Cardiac muscle cell (in vitro differentiated cells and primary cell): Measurements from ENCODE around the gene DMRT1. TPM values are rescaled to one million over a fixed set of nuclear protein-coding genes. Genes with fewer than 3 reads are reported as not detected.
A peak's percentile ranks its signal among the peaks of the same experiment; 100 is the strongest.

Source experiments
- DNase-seq, 2 donors: peaks; one replicate each; pipeline versions ENCODE4 v3.0.0 to v3.0.0-alpha.2; 2010 to 2017; ENCODE audit warnings: low read depth in 1 of 2, low spot score in 1 of 2
- H3K27ac ChIP-seq: fragments of 200-600 bp; sonication (generic); 2 replicates; pipeline ENCODE4 v1.5.1; 2016
- H3K27me3 ChIP-seq: fragments of 200-600 bp; sonication (generic); 2 replicates; pipeline ENCODE4 v1.6.0; 2016; ENCODE audit warnings: control low read depth
- H3K36me3 ChIP-seq: fragments of 200-600 bp; sonication (generic); 2 replicates; pipeline ENCODE4 v1.5.1; 2016; ENCODE audit warnings: control low read depth
- H3K4me1 ChIP-seq: fragments of 200-600 bp; sonication (generic); 2 replicates; pipeline ENCODE4 v1.8.1; 2017; ENCODE audit warnings: low read depth, mild to moderate bottlenecking, mixed run types
- H3K4me3 ChIP-seq: fragments of 200-600 bp; sonication (generic); 2 replicates; pipeline ENCODE4 v1.5.1; 2016; ENCODE audit warnings: mild to moderate bottlenecking
- H3K9me3 ChIP-seq: fragments of 200-600 bp; sonication (generic); 2 replicates; pipeline ENCODE4 v1.5.1; 2017; ENCODE audit warnings: low read depth, mild to moderate bottlenecking, control low read depth
- polyA plus RNA-seq: library from polyadenylated mRNA; unstranded; fragments of >200 nt; fragmentation: Nextera tagmentation; extraction: Ambion mirVana; gene quantifications from 2 replicates; pipeline ENCODE4 v1.2.1, GENCODE V29; 2016
- total RNA-seq: library from RNA; depleted of rRNA; stranded (reverse); fragments of >200 nt; gene quantifications from 2 replicates; pipeline ENCODE4 v1.2.3, GENCODE V29; 2016
- TF ChIP-seq, protein P1 (sequence below): IDR thresholded peaks from 2 replicates; pipeline ENCODE4 v1.5.1; 2012; ENCODE audit warnings: low read depth, mild to moderate bottlenecking, low read length

DMRT1 gene
- total and polyA plus RNA-seq, 2 experiments from 2014 or later = not detected

DNA sequence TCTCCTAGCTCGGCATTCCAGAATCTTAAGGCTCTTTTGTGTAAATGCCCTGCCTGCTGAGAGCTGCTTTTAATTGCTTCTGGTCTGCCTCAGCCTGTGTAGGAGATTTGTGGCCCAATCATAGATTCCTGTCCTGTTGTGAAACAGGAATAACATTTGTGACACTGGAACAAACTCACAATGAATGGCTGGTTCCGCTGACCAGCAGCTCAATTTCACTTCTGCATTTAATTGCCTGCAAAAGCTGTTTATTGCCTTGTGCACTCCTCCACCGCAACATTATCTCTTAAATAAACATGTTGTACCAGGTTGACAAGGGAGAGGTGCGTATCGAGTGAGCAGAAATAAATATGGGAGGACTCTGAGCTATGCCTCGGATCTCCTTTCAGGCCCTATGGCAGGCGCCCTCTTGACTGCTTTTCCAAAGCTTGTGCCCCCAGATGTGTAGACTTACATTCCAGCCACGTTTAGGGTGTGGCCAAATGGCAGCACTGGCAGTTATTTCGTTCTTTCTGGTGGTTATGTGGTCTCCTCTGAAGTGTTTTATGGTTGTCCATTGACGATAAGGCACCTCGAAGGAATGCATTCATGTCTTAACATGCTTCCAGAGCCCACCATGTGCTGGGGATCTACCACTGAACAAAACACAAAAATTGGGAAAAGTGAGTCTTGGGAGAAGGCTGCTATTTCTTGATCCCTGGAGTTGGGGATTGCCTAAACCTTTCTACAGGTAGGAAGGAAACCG is 58.1 kb downstream of the DMRT1 start:
- H3K4me3 ChIP-seq = no peak overlapping the region

DNA sequence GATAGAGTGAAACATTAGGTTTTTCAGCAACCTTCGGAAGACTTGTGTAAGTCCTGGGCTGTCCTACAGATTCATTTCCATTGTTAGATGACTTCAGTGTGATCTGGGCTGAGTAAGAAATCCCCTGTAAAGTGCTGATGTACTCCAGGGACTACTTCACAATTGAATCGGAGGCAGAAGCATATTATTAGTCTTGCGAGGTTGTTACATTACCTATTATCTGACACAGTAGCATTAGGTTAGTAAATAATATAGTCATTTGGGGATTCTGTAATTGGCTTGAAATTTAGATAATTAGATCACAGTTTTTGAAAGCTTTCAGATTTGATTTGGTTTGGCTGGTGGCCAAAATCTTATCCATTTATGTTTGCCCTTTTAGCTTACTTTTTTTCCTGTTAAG is 62.4 kb downstream of the DMRT1 start:
- H3K36me3 ChIP-seq = no peaks in the 10 kb centered on the region
- H3K4me3 ChIP-seq = no peak overlapping the region
- no peaks in the 10 kb centered on the region for H3K4me1 ChIP-seq
- H3K27me3 ChIP-seq = peaks cover 34% of the 10 kb centered on the region
- TF ChIP-seq, protein P1, sequence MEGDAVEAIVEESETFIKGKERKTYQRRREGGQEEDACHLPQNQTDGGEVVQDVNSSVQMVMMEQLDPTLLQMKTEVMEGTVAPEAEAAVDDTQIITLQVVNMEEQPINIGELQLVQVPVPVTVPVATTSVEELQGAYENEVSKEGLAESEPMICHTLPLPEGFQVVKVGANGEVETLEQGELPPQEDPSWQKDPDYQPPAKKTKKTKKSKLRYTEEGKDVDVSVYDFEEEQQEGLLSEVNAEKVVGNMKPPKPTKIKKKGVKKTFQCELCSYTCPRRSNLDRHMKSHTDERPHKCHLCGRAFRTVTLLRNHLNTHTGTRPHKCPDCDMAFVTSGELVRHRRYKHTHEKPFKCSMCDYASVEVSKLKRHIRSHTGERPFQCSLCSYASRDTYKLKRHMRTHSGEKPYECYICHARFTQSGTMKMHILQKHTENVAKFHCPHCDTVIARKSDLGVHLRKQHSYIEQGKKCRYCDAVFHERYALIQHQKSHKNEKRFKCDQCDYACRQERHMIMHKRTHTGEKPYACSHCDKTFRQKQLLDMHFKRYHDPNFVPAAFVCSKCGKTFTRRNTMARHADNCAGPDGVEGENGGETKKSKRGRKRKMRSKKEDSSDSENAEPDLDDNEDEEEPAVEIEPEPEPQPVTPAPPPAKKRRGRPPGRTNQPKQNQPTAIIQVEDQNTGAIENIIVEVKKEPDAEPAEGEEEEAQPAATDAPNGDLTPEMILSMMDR = no peak
- H3K27ac ChIP-seq = no peak overlapping the region
- no peaks in the 10 kb centered on the region for H3K9me3 ChIP-seq
- no peak for DNase-seq

More for the DNA sequence above, 58.1 kb downstream of the DMRT1 start:
- TF ChIP-seq, protein P1 = no peak
- Histone ChIP-seq H3K9me3 (no peaks in the 10 kb centered on the region), H3K27me3 (peaks cover 12% of the 10 kb centered on the region), H3K27ac (no peak overlapping the region), H3K36me3 (no peaks in the 10 kb centered on the region), H3K4me1 (no peaks in the 10 kb centered on the region)
- DNase-seq = no peak

DNA sequence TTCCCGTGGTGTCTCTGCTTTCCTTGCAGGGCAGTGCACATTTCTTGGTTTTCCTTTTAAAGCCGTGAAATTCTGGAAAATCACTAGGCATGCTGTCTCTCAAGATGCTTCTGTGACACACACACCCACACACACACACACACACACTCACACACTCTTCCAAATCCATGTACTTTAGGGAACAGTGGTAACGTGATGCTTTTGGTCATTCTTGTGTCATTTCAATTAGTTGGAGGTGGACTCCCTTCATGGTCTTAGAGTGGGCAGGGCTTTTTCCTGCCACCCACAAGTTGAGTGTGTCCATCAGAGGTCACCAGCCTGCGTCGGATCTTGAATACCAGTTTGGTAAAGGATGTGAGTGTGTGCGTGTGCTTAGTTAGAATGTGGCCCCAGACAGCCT is 64.4 kb downstream of the DMRT1 start:
- TF ChIP-seq, protein P1 = no peak
- no peaks in the 10 kb centered on the region for H3K9me3 ChIP-seq
- H3K4me3 ChIP-seq = no peak overlapping the region
- H3K27ac ChIP-seq = no peak overlapping the region
- H3K4me1 ChIP-seq = no peaks in the 10 kb centered on the region
- no peak for DNase-seq
- no peaks in the 10 kb centered on the region for H3K36me3 ChIP-seq
- H3K27me3 ChIP-seq = peaks cover 50% of the 10 kb centered on the region

DNA sequence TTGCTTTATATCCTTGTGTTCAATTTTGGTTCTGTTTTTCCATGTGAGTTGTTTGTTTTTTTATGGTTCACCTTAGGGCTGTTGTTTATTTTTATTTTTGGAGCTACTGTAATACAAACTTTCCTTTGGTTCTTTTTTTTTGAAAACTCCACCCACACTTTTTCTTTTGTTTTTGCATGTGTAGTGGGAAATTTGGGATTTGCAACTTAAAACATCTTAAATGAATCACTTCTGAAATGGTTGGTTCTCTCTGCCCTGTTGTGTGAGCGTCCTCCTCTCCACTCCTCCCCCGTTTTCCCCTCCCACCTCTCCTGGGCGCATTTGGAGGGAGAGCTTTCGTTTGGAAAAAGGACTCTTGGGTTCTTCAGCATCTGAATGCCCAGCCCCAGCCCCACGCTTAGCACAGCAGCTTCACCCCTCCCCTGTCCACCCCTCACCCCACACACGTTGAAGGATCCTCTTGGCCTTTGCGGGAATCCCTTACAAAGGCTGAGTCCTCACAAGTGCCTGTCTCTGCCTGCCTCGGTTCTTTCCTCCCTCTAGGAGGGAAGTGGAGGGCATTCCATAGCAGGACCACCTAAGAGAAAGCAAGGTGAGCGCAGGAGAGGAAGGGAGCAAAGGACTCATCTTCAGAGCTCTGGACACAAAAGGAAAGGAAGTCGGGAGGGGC is 67.2 kb downstream of the DMRT1 start:
- H3K27me3 ChIP-seq = peaks cover 45% of the 10 kb centered on the region
- no peak overlapping the region for H3K4me3 ChIP-seq
- H3K4me1 ChIP-seq = no peaks in the 10 kb centered on the region
- DNase-seq = no peak
- TF ChIP-seq, protein P1 = no peak
- no peaks in the 10 kb centered on the region for H3K9me3 ChIP-seq
- no peaks in the 10 kb centered on the region for H3K36me3 ChIP-seq
- H3K27ac ChIP-seq = no peak overlapping the region

DNA sequence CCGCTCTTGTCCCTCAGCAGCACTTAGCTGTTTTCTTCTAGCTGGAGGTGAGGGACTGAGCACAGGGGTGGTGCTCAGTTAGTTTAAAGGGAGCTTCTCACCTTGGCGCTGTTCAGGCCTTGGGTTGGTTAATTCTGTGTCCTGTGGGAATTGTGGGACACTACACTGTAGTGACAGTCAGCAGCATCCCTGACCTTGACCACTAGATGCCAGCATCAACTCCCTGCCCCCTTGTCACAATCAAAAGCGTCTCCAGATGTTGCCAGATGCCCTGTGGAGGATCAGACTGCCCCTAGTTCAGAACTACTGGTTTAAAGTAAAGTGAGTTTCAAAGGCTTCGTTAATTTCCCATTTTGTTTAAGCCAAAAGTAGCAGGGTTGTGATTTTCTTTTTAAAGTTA is 69.5 kb downstream of the DMRT1 start:
- Histone ChIP-seq H3K9me3 (no peaks in the 10 kb centered on the region), H3K4me1 (no peaks in the 10 kb centered on the region), H3K27ac (no peak overlapping the region), H3K36me3 (no peaks in the 10 kb centered on the region), H3K27me3 (peaks cover 33% of the 10 kb centered on the region), H3K4me3 (no peak overlapping the region)
- TF ChIP-seq, protein P1 = no peak
- peak in 1 of 2 donors; percentile 25 for DNase-seq
